Measurements from ENCODE around the gene KSR2.

The KSR2 gene

DNA sequence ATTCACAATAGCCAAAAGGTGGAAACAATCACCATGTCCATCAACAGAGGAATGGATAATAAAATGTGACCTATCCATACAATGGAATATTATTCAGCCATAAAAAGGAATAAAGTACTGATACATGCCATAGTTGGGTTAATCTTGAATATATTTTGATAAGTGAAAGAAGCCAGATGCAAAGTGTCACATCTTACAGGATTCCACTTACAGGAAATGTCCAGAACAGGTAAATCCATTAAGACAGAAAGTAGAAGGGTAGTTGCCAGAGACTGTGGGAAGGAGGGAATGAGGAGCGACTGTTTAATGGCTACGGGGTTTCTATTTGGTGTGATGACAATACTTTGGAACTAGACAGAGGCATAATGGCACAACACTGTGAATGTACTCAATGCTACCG is 171.6 kb downstream of the KSR2 start:
- Histone ChIP-seq H3K4me3 (ENCODE audit: low read depth, low read length) (no peak overlapping the region), H3K27ac (no peak overlapping the region), H3K36me3 (replicated peaks) (no peaks in the 10 kb centered on the region), H3K27me3 (replicated peaks) (no peaks in the 10 kb centered on the region)
- in situ Hi-C loops (cut with HindIII; ENCODE audit: low pct_ligation_motif_present, low sequenced_read_pairs): no loop called here
- TF ChIP-seq, protein P1, sequence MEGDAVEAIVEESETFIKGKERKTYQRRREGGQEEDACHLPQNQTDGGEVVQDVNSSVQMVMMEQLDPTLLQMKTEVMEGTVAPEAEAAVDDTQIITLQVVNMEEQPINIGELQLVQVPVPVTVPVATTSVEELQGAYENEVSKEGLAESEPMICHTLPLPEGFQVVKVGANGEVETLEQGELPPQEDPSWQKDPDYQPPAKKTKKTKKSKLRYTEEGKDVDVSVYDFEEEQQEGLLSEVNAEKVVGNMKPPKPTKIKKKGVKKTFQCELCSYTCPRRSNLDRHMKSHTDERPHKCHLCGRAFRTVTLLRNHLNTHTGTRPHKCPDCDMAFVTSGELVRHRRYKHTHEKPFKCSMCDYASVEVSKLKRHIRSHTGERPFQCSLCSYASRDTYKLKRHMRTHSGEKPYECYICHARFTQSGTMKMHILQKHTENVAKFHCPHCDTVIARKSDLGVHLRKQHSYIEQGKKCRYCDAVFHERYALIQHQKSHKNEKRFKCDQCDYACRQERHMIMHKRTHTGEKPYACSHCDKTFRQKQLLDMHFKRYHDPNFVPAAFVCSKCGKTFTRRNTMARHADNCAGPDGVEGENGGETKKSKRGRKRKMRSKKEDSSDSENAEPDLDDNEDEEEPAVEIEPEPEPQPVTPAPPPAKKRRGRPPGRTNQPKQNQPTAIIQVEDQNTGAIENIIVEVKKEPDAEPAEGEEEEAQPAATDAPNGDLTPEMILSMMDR (IDR thresholded peaks at IDR 0.05; ENCODE audit: low read depth, low read length, missing control alignments): no peak
- no peak for DNase-seq

DNA sequence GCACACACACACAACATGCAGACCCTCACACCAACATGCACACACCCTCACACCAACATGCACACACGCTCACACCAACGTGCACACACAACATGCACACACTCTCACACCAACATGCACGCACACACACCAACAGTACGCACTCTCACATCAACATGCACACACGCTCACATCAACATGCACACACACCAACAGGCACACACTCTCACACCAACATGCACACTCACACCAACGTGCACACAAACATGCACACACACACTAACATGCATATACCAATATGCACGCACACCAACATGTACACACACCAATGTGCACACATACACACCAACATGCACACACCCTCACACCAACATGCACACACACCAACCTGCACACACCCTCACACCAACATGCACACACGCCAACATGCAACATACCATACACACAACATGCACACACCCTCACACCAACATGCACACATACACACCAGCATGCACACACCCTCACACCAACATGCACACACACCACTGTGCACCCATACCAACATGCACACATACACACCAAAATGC is 175.8 kb downstream of the KSR2 start:
- in situ Hi-C loops (cut with HindIII; ENCODE audit: low pct_ligation_motif_present, low sequenced_read_pairs): no loop called here
- no peak overlapping the region for H3K27ac ChIP-seq
- DNase-seq: no peak
- TF ChIP-seq, protein P1 (IDR thresholded peaks at IDR 0.05; ENCODE audit: low read depth, low read length, missing control alignments): no peak
- H3K27me3 ChIP-seq (replicated peaks): no peaks in the 10 kb centered on the region
- no peak overlapping the region for H3K4me3 ChIP-seq (ENCODE audit: low read depth, low read length)
- no peaks in the 10 kb centered on the region for H3K36me3 ChIP-seq (replicated peaks)

DNA sequence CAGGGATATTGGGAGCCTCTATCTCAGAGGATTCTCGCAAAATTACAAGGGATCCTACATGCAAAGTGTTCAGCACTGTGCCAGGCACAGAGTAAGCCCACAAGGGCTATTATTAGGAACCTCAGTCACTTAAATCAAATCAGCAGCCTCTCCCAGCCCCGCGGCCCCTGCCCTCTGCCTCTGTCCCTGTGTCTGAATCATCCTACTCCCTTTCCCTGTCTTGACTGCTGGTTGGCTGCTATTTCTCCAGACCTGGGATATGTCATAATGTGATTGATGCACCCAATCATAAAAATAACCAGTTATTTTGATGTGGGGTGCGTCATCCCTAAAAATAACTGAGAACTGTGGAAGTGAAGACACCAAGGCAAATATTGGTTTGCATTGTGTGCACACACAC is 176.3 kb downstream of the KSR2 start:
- in situ Hi-C loops (cut with HindIII; ENCODE audit: low pct_ligation_motif_present, low sequenced_read_pairs): no loop called here
- no peak for DNase-seq
- H3K4me3 ChIP-seq (ENCODE audit: low read depth, low read length): no peak overlapping the region
- H3K27ac ChIP-seq: no peak overlapping the region
- TF ChIP-seq, protein P1 (IDR thresholded peaks at IDR 0.05; ENCODE audit: low read depth, low read length, missing control alignments): no peak
- no peaks in the 10 kb centered on the region for H3K36me3 ChIP-seq (replicated peaks)
- H3K27me3 ChIP-seq (replicated peaks): no peaks in the 10 kb centered on the region

DNA sequence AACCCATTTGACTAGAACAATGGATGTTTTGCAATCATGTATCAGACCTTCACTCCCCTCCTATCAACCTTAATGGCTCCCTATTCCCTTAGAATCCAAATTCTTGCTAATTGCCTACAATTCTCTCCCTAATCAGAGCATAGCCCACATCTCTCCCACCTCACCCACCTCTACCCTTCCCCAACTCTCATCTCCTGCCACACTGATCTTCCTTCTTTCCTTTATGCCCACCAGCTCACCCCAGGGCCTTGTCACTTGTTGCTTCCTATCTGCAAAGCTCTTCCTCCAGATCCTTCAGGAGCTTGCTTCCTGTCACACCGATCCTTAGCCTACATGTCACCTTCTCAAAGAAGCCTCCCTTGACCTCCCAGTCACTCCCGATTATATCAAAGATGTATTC is 177.8 kb downstream of the KSR2 start:
- DNase-seq: no peak
- Histone ChIP-seq H3K27me3 (replicated peaks) (no peaks in the 10 kb centered on the region), H3K36me3 (replicated peaks) (no peaks in the 10 kb centered on the region), H3K4me3 (ENCODE audit: low read depth, low read length) (no peak overlapping the region), H3K27ac (no peak overlapping the region)
- TF ChIP-seq, protein P1 (IDR thresholded peaks at IDR 0.05; ENCODE audit: low read depth, low read length, missing control alignments): no peak
- in situ Hi-C loops (cut with HindIII; ENCODE audit: low pct_ligation_motif_present, low sequenced_read_pairs): no loop called here

DNA sequence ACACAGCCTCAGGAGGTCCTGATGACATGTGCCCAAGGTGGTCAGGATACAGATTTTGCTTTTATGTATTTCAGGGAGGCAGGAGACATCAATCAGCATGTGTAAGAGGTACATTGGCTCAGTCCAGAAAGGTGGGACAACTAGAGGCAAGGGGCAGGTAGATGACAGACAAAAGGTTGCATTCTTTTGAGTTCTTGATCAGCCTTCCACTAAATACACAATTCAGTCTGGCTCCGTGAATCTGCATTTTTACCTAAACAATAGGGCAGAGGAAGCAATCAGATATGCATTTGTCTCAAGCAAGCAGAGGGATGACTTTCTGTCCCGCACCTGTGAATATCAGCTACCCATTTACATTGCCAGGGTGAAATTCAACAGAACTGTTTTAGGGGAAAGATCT is 178.6 kb downstream of the KSR2 start:
- TF ChIP-seq, protein P1 (IDR thresholded peaks at IDR 0.05; ENCODE audit: low read depth, low read length, missing control alignments): no peak
- no peak overlapping the region for H3K27ac ChIP-seq
- H3K36me3 ChIP-seq (replicated peaks): no peaks in the 10 kb centered on the region
- in situ Hi-C loops (cut with HindIII; ENCODE audit: low pct_ligation_motif_present, low sequenced_read_pairs): no loop called here
- H3K4me3 ChIP-seq (ENCODE audit: low read depth, low read length): no peak overlapping the region
- H3K27me3 ChIP-seq (replicated peaks): no peaks in the 10 kb centered on the region
- DNase-seq: no peak

DNA sequence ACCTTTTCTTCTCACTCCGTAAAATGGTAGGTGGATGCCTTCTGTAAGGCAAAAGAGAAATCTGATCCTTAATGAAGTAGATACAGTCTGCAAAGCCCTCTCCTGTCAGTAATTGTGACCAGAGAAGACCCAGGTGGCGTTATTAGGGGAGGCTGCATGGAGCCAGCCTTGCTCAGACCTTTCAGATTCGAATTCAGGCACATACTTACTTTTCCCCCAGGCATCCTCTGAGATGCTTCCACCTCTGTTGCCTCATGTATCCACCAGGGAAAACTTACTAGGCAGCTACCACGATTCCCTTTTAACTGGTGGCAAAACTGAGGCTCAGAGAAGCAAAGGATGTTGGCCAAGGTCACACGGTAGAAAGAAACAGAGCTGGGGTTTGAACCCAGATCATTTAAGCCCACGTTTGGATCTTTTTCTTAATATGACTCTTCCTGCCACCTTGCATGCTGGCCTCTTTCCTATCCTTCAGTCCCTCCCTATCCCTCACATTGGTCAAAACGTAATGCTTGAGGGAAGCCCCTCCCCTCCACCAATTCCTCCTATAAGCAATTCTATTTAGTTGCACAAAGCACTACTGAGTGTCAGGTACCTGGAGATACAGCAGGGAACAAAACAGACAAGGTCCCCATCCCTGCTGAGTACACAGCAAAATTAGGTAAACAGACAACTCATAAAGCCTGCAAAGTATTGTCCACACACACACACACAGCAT is 179.4 kb downstream of the KSR2 start:
- H3K4me3 ChIP-seq (ENCODE audit: low read depth, low read length): no peak overlapping the region
- no peaks in the 10 kb centered on the region for H3K36me3 ChIP-seq (replicated peaks)
- no peak overlapping the region for H3K27ac ChIP-seq
- in situ Hi-C loops (cut with HindIII; ENCODE audit: low pct_ligation_motif_present, low sequenced_read_pairs): no loop called here
- DNase-seq: no peak
- no peaks in the 10 kb centered on the region for H3K27me3 ChIP-seq (replicated peaks)
- TF ChIP-seq, protein P1 (IDR thresholded peaks at IDR 0.05; ENCODE audit: low read depth, low read length, missing control alignments): no peak

All from brain microvascular endothelial cell (primary cell).